ENCODE measurements around the gene PMM2. TPM values are rescaled to one million over a fixed set of nuclear protein-coding genes. Genes with fewer than 3 reads are reported as not detected.
"Not testable (repeated sequence)": the region's sequence is repeated elsewhere in the genome, so short reads cannot be mapped to it uniquely, and the experiment has no call there.

PMM2 gene
- total and polyA plus RNA-seq, 2 donors (not counting 1 experiment from before 2014, with no cell fraction given) = 15.8 to 47.5 TPM

DNA sequence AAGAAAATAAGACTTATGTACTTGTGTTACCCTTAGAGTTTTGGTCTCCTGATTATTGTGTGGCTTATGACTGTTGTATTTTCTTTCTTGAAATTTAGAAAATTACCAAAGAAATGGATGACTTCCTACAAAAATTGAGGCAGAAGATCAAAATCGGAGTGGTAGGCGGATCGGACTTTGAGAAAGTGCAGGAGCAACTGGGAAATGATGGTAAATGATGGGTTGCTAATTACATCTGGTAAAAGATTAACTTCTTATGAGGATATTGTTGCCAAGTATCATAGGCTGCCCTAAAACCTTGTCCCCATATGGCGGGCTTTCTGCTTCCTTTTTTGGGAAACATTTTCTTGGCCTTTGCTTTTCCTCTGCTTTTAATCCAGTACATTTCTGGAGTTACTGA is 4.1 kb downstream of the PMM2 start:
- H3K9me3 ChIP-seq (ENCODE audit: control extremely low read depth in 1 of 3, control insufficient read depth in 2 of 3, insufficient read depth in 1 of 3, low read length in 2 of 3) = no peaks in the 10 kb centered on the region
- POLR2A ChIA-PET = no interaction called here
- 100% methylated on average over 3 of the region's 4 CpGs for whole genome bisulfite sequencing (ENCODE audit: insufficient coverage)
- TF ChIP-seq CTCF (IDR thresholded peaks at IDR 0.05) (no peak), EZH2 (IDR thresholded peaks at IDR 0.05; ENCODE audit: borderline replicate concordance, insufficient read depth, low read depth, low read length, poor library complexity, severe bottlenecking) (no peak)
- H3K27me3 ChIP-seq (replicated peaks in 1 of 4; ENCODE audit: control extremely low read depth in 1 of 4, control insufficient read depth in 3 of 4, insufficient read depth in 4 of 4, low read length in 3 of 4) = no peaks in the 10 kb centered on the region
- Mint-ChIP-seq H3K27ac (no peak overlapping the region), H3K4me3 (no peak overlapping the region), H3K9me3 (ENCODE audit: insufficient read depth) (no peaks in the 10 kb centered on the region), H3K4me1 (peaks cover 27% of the 10 kb centered on the region), H3K27me3 (no peaks in the 10 kb centered on the region)
- peaks cover 23% of the 10 kb centered on the region for H4K20me1 ChIP-seq (ENCODE audit: control insufficient read depth, insufficient read depth, low read length, poor library complexity, severe bottlenecking)
- H3K79me2 ChIP-seq (ENCODE audit: control insufficient read depth, insufficient read depth, low read length) = peaks cover 72% of the 10 kb centered on the region
- no peak overlapping the region for H3K4me2 ChIP-seq (replicated peaks; ENCODE audit: low read depth, low read length, poor library complexity, severe bottlenecking)
- CTCF ChIA-PET = interaction anchor here (1.0 to 1.6 kb wide), 2 partner anchors 10 to 244 kb away, joined by 3 to 5 read pairs; no protein-coding TSS in a partner anchor
- H3K4me1 ChIP-seq (ENCODE audit: control insufficient read depth in 2 of 2, insufficient read depth in 2 of 2, low read length in 2 of 2) = peaks cover 25 to 26% of the 10 kb centered on the region in 2 donors
- no peak overlapping the region for H3K27ac ChIP-seq (ENCODE audit: low read length in 2 of 2)
- intact Hi-C loops (cut with micrococcal nuclease) = no loop called here
- no peak overlapping the region for H3K9ac ChIP-seq (ENCODE audit: low read length)
- H3K4me3 ChIP-seq (ENCODE audit: control extremely low read depth in 1 of 5, extremely low read depth in 1 of 5, insufficient read depth in 1 of 5, low read depth in 2 of 5, low read length in 4 of 5) = no peak overlapping the region
- peaks cover 0 to 39% of the 10 kb centered on the region in 2 experiments for H3K36me3 ChIP-seq (replicated peaks in 1 of 2; ENCODE audit: control extremely low read depth in 1 of 2, control insufficient read depth in 1 of 2, extremely low read depth in 1 of 2, insufficient read depth in 2 of 2, low read length in 1 of 2)
- DNase-seq (no peak), ATAC-seq (ENCODE audit: low read depth) (no peak)
- H2AFZ ChIP-seq (ENCODE audit: insufficient read depth, low read depth, low read length, poor library complexity, severe bottlenecking) = no peak overlapping the region

GRCh38 chr16:8803733-8804132 is 6.1 kb downstream of the PMM2 start:
- H3K27me3 Mint-ChIP-seq; H3K27ac ChIP-seq (ENCODE audit: low read length in 2 of 2); H3K4me3 ChIP-seq (ENCODE audit: control extremely low read depth in 1 of 5, extremely low read depth in 1 of 5, insufficient read depth in 1 of 5, low read depth in 2 of 5, low read length in 4 of 5); H3K4me2 ChIP-seq (replicated peaks; ENCODE audit: low read depth, low read length, poor library complexity, severe bottlenecking); DNase-seq; ATAC-seq (ENCODE audit: low read depth); H3K4me3 Mint-ChIP-seq; H3K9me3 ChIP-seq (ENCODE audit: control extremely low read depth in 1 of 3, control insufficient read depth in 2 of 3, insufficient read depth in 1 of 3, low read length in 2 of 3); H3K4me1 Mint-ChIP-seq; H3K9me3 Mint-ChIP-seq (ENCODE audit: insufficient read depth); CTCF ChIA-PET; H3K27ac Mint-ChIP-seq; H3K9ac ChIP-seq (ENCODE audit: low read length); intact Hi-C loops (cut with micrococcal nuclease); POLR2A ChIA-PET; H3K27me3 ChIP-seq (replicated peaks in 1 of 4; ENCODE audit: control extremely low read depth in 1 of 4, control insufficient read depth in 3 of 4, insufficient read depth in 4 of 4, low read length in 3 of 4); H2AFZ ChIP-seq (ENCODE audit: insufficient read depth, low read depth, low read length, poor library complexity, severe bottlenecking): not testable (repeated sequence)
- 96% methylated on average over 12 of the region's 12 CpGs for WGBS (ENCODE audit: insufficient coverage)
- H3K4me1 ChIP-seq (ENCODE audit: control insufficient read depth in 2 of 2, insufficient read depth in 2 of 2, low read length in 2 of 2) = peaks cover 10 to 11% of the 10 kb centered on the region in 2 donors
- H3K36me3 ChIP-seq (replicated peaks in 1 of 2; ENCODE audit: control extremely low read depth in 1 of 2, control insufficient read depth in 1 of 2, extremely low read depth in 1 of 2, insufficient read depth in 2 of 2, low read length in 1 of 2) = peaks cover 0 to 58% of the 10 kb centered on the region in 2 experiments
- H3K79me2 ChIP-seq (ENCODE audit: control insufficient read depth, insufficient read depth, low read length) = peaks cover 60% of the 10 kb centered on the region
- H4K20me1 ChIP-seq (ENCODE audit: control insufficient read depth, insufficient read depth, low read length, poor library complexity, severe bottlenecking) = peaks cover 15% of the 10 kb centered on the region

Measured in B cell (primary cell).